ENCODE results near the gene TBC1D3H.
"Not testable (repeated sequence)": the region's sequence is repeated elsewhere in the genome, so short reads cannot be mapped to it uniquely, and the experiment has no call there.

The TBC1D3H gene

GRCh38 chr17:36388385-36389245, at the start of gene TBC1D3H:
TSS of gene TBC1D3H (minus strand) at chr17:36388435. CDS start at chr17:36386895, 1,540 bp downstream.
- not testable (repeated sequence) for H3K4me3 ChIP-seq (ENCODE audit: low read depth, low read length)

- H3K4me3 ChIP-seq (ENCODE audit: low read depth, low read length), result not testable (repeated sequence)
Measured at GRCh38 chr17:36428891-36429290, 40.7 kb upstream of the TBC1D3H start.

- H3K4me3 ChIP-seq (ENCODE audit: low read depth, low read length), result not testable (repeated sequence)
Measured at GRCh38 chr17:36415180-36415941, 27.1 kb upstream of the TBC1D3H start.

GRCh38 chr17:36390943-36391645, 2.9 kb upstream of the TBC1D3H start:
- not testable (repeated sequence) for H3K4me3 ChIP-seq (ENCODE audit: low read depth, low read length)

- not testable (repeated sequence) for H3K4me3 ChIP-seq (ENCODE audit: low read depth, low read length)
Measured at GRCh38 chr17:36375938-36376337, 12.3 kb downstream of the TBC1D3H start.

GRCh38 chr17:36362496-36362895, 25.7 kb downstream of the TBC1D3H start:
- H3K4me3 ChIP-seq (ENCODE audit: low read depth, low read length), result not testable (repeated sequence)
